Glomerular visceral epithelial cell (primary cell): Measurements from ENCODE around the gene ARHGAP45.
A peak's percentile ranks its signal among the peaks of the same experiment; 100 is the strongest.

ENCODE experiments used
- DNase-seq: peaks from one replicate; pipeline ENCODE4 v3.0.0-alpha.2; 2016; ENCODE audit errors: extremely low spot score

ARHGAP45 gene

DNA sequence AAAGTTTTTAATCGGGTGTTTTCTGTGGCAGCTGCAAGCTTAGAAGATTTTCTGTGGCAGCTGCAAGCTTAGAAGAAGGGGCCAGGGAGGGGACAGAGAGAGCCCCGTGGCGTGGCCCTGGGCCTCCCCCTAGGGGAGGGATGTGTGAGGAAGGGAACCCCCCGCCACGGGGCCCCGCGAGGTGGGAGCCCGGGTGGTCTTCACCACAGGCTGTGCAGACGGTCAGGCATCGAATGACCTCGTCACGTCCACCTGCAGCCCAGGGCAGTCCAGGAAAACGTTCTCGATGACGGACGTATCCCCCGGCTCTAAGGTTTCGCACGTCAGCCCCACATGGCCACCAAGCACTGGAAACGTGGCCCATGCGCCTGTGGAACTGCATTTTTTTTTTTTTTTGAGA is 19.6 kb downstream of the ARHGAP45 start:
- no peak for DNase-seq

DNA sequence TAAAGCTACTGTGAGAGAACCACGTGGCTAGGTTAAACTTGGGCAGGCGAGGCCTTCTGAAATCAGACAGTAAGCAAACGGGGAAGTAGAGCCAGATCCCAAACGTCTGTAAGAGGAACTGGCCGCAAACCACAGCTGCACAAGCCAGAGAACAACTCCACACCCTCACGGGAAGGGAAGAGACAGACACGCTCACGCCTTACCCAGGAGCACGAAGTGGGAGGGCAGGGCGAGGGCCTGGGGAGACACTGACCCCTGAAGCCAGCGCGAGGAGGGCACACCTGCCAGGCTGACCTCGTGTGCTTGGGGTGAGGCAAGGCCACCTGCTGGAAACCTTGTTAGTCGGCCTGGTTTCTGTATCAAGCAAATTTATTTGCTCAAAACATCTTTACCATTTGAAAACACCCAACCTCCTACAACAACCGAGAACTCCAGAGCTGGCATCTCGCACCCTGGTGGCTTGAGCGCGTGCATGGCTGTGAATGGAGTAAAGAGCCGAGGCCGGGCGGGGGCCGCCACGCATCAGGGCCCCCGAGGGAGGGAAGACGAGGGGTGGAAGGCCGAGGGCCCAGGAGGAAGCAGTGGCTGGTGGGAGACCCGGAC is 20.9 kb downstream of the ARHGAP45 start:
- no peak for DNase-seq

DNA sequence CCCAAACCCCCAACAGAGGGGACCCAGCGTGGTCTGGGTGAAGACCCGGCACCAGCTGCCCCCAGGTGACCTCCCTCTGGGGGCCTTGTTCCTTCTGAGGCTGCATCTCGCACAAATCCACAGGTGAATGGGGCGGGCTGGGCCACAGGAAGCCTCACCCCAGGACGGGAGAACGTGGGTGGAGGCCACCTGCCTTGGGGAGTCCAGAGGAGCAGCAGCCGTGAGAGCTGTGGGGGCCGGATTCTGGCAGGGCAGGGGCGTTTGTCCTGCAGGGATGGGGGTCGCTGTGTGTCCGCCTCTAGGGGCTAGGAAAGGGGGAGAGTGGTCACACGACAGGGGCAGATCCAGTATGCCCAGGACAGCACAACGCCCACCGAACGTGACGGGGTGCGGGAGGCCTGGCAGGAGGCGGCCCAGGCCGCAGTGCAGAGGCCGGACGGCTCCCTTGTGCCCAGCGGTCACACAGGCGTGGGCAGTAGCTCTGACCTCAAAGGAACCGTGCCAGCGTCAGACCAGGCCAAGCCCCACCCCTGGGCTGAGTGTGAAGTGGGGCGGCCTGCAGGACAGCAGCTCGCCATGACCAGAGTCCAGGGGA is 21.5 kb downstream of the ARHGAP45 start:
- no peak for DNase-seq

DNA sequence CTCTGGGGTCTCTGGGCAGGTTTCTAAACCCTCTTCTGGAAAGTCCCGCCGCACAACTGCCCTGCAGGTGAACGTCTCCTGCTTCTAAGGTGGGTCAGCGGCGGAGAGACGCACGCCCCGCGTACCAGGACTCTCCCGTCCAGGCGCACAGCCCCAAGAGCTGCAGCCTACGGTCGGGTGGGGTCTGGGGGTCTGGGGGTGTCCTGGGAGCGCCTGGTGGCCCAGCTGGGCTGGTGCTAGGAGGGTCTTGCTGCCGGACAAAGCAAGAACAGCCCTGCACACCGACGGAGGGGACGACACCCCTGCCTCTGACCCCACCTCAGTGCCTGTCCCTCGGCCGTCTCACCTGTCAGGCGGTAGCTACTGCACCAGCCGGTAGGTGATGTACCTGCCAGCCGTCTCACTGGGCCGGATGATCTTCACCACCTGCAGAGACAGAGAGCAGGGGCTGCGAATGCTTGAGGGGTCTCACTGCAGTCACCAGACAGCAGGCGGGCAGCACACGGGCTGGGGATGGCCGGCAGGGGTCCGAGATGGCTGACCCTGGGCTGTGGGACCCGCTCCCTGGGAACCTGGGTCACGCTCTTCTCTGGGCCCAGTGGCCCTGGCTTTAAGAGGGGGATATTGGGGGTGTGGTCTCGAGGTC is 22.3 kb downstream of the ARHGAP45 start:
- no peak for DNase-seq

DNA sequence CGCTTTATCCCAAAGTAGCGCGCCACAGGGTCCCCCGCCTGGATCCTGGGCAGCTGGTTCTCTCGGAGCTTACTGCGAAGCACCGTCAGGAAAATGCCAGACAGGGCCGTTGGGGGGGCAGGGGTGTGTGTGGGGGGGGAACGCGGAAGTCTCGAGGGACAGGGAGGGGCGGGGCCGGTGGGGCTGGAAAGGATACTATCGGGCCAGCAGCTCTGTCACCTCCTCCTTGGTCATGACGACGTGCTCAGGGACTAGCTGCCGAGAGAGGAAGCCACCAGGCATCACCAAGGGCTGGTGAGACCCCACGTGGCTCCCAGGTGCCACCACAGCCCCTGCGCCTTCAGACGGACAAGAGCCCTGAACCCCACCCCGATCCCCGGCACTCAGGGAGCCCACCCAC is 22.9 kb downstream of the ARHGAP45 start:
- DNase-seq = no peak

DNA sequence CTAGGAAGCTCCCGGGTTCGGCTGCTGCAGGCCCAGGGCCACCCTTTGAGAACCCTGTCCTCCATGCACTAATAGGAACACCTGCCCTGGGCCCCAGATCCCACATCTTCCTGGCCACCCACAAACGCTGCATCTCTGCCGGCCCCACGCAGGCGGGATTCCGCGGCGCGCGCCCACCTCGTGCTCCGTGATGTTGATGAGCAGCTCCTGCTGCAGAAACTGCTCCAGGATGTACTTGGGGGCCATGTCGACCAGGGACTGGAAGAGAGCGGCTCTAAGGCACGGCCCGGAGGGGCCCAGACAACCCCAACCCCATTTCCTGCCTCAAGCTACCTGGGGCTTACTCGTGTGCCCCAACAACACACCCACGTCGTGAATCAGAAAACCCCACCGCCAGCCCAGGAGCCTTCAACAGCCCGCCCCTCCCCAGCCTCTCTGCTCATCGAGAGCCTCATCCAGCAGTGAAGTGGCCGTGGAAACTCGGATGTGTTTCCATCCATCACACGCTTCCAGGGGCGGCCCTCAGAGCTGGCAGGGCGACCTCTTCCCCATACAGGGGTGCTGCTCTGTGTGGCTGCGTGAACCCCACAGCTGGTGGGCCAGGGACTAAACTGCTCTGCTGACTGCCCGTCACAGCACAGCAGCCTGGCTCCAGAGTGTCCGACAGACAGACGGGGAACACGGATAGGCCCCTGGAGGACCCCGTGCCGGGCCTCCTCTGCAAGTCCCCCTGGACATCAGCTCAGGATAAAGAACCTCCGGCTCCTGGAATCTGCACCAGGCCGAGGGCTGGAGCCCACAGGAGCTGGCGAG is 24.0 kb downstream of the ARHGAP45 start:
- no peak for DNase-seq

DNA sequence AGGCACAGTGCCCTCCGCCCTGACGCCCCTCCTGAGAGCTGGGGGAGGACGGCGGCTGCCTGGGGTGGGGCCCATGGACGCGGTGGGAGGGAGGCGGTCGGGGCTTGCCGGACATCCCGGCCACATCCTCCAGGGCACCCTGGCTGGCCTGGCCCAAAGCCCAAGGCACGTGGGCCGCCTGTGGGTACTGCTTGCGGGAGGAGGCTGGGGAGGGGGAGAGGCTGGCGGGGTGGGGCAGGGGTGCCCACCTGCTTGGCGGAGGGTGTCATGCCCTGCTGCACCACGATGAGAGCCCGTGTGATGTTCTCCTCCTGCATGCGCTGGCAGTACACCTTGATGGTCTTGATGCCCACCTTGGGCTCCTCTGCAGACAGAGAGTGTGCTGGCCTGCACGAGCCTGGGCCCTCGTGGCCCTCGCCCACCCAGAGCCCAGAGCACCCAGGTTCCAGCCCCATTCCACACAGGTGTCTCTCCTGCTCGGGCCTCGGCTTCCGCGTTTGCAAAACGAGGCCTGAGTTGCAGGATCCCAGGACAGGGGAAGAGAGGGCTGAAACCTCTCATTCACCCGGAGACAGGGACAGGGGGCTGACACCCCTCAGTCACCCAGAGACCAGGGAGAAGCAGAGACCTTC is 24.7 kb downstream of the ARHGAP45 start:
- no peak for DNase-seq

DNA sequence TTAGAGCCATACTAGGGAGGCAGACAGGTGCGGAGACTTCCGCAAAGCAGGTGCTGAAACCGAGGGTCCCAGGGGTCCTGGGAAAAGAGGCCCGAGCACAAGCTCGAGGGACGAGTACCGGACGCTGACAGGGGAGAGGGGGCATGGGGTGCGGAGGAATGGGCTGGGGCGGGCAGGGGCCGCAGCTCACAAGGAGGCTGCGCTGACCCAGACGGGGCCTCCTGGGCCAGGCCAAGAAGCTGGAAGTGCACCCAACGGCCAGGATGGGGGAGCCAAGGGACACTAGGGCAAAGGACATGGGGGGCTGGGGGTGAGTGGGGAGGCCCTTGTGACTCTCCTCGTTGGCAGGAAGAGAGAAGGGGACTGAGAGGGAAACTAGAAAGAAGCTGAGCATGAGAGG is 26.4 kb downstream of the ARHGAP45 start:
- DNase-seq = no peak

DNA sequence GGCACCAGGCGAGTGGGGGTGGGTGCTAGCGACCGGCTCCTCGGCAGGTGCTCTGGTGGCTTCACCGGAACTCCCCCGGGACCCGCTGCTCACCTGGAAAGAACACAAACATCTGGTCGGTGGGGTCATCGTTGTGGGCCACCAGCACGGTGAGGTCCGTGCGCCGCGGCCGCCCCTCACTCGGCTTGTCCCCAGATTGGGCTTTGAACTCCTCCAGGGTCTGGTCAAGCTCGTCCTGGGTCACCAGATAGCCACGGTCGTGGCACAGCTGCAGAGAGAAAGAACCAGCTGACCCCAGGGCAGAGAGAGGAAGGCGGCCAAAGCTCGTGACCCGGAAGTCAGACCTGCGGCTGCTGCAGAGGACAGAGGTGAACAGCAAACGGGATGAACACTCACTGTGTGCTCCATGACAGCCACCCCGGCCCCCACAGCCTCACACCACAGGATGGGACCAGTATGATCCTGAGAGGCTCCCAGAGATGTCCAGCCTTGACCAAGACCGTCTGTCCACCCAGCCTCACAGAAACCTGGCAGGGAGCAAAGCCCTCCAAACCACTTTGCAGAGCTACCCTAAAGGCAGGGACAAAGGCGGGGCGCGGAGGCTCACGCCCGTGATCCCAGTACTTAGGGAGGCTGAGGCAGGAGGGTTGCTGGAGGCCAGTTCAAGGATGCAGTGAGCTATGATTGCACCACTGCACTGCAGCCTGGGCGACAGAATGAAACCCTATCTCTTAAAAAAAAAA is 27.0 kb downstream of the ARHGAP45 start:
- DNase-seq = no peak

DNA sequence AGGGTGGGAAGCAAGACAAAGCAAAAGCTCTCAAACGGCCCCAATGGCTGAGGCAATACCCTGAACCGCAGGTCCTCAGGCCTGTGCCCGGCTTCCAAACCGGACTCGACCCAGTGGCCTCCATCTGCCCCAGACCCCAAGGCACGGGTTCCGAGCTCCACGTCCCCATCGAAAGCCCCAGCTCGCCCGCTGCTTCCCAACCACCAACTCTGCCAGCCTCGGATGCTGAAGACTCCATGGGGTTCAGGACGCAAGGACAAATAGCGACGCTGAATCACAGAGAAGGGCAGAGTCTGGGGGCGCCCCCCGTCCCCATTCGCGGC is 27.6 kb downstream of the ARHGAP45 start:
- DNase-seq = no peak

DNA sequence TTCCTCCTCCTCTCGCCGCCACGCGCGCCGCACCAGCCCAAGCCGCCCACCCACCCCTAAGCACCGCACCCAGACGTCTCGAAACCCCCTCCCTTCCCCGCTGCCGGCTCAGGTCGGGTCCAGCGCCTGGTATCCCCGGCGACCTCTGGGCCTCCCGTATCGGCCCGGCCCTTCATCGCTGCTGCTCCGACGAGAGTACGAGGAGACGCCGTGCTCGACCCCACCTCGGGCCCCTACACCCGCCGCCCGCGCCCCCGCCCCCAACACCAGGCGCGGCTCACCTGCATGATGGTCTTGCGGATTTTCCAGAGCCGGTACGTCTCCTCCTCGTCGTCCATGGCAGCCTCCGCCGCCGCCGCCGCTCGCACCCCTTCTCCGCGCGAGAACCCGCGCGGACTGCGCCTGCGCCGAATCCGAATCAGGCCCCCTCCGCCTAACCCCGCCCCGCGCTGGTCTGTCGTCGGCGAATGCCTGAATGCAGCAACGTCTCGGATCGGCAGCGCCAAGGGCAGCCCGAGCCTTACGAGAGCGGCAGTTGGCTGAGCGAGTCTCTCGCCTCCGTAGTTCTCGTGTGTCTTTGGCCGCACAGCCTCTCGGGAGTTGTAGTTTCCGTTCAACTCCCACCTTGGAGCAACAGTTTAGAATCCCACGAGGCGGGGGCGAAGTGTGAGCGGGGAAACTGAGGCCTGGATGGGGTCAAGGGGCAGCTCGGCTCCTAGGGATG is 28.2 kb downstream of the ARHGAP45 start, which contains the start of gene POLR2E:
Gene POLR2E (minus strand): TSS at position 398 of the 724 bp plus-strand sequence. CDS start 60 bp downstream, at position 338.
- DNase-seq = peak; percentile 98

DNA sequence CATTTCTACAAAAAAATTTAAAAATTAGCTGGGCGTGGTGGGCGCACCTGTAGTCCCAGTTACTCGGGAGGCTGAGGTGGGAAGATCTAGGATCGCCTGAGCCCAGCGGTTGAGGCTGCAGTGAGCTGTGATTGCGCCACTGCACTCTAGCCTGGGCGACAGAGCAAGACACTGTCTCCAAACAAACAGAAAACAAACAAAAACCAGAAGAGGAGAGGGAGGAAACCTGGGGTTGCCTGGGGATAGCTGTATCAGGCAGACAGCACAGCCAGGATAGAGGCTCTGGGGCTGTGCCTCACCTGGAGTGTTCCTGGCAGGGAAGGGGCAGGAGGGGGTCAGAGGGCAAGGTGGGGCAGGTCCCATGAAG is 30.8 kb downstream of the ARHGAP45 start:
- no peak for DNase-seq

DNA sequence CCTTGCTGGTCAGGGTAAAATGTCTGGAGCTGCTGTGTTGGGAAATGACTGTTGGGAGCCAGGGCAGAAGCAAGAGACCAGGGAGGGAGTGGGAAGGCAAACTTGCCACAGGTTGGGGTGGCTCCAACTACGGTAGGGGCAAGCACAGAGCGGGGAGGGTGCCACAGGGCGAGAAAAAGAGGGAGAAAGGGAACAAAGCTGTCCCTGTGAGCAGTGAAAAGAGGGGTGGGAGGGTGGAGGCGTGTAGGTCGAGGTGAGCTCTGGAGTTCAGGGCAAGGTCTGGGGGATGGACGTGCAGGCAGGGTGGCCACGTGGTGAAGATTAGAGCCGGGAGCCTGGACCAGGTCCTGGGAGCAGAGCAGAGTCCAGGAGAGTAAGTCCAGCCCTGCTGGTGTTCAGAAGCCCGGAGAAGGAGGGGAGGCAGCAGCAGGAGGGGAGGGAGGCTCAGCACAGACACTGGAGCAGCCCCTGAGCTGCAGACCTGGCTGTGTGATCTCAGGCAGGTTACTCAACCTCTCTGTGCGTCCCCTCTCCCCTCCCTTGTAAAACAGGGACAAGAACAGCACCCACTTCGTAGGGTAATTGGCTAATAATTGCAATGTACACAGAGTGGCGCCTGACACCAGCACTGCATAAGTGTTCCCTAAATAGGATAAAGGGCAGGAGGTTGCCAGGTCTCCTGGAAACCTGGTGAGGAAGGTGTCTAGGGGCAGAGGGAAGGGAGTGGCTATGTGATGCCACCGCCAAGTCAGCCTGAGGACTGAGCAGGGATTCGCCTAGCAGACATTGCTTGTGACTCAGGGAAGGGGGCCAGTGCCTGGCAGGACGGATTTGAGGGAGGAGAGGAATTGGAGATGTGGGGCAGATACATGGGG is 31.4 kb downstream of the ARHGAP45 start:
- DNase-seq = no peak

DNA sequence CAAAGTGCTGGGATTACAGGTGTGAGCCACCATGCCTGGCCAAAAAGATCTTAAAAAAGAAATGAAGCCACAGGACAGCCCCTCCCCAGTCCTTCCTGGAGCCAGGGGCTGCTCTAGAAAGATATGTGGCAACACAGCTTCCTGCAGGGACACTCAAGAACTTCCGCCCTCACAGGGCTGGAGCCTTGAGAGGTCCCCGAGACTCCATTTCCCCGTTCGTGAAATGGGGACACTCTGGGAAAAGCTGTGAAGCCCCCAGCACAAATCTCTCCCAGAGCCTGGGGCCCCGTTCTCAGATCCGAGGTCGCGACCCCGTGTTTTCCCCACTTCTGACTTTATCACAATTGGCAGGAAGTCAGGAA is 34.4 kb downstream of the ARHGAP45 start:
- DNase-seq = no peak

DNA sequence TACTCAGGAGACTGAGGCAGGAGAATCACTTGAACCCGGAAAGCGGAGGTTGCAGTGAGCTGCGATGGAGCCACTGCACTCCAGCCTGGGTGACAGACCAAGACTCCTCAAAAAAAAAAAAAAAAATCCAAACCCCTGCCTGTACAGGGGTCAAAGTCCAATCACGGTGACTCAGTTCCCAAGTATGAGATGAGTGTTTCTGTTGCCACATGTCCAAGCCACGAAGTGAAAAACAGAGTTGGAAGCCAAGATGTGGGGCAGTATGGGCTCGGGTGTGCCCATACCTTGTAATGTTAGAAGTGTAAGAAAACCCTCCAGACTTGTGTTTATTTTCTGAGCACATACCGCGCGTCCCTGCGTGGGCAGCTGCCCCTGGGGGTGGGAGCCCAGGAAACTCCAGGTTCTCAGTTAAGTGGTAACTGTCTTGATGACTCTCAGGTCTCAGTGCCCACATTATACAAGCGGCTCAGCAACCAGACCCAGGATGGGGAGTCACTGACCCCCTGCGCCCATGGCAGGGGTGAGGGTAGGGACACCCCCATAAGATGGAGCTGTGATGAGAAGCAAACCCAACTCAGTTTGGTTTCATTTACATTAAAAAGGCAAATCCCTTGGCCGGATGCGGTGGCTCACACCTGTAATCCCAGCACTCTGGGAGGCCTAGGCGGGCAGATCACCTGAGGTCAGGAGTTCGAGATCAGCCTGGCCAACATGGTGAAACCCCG is 35.6 kb downstream of the ARHGAP45 start:
- peak; percentile 100 for DNase-seq

DNA sequence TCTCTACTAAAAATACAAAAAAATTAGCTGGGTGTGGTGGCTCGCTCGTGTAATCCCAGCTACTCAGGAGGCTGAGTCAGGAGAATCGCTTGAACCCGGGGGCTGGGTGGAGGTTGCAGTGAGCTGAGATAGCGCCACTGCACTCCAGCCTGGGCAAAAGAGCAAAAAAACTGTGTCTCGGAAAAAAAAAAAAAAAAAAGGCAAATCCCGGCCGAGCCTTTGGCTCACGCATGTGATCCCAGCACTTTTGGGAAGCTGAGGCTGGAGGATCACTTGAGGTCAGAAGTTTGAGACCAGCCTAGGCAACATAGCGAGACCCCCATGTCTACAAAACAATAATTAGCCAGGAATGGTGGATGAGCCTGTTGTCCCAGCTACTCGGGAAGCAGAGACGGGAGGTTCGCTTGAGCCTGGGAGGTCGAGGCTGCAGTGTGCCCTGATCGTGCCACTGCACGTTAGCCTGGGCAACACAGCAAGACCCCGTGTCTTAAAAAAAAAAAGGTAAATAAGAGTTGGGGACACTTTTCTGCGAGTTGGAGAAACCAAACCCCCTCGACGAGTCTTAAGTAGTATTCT is 36.3 kb downstream of the ARHGAP45 start:
- DNase-seq = peak; percentile 44

DNA sequence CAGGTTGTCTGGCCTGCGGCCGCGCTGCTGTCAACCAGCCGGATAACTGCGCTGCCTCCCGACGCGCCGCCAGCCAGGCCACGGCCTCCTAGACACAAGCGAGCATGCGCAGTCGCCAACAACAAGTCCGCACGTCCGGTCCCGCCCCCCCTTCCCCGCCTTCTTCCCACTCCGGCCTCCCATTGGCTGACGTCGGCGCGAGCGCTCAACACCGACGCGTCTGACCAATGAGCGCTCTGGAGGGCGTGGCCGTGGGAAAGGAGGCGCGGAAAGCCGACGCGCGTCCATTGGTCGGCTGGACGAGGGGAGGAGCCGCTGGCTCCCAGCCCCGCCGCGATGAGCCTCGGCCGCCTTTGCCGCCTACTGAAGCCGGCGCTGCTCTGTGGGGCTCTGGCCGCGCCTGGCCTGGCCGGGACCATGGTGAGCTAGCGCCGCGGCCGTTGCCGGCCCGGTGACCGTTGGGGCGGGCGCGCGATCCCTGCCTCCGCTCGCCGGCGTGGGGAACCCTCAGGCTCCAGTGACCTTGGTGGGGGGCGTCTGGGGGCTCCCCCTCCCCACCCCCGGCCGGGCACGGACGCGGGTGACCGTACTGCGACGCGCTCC is 36.8 kb downstream of the ARHGAP45 start, which contains the start of gene GPX4:
Gene GPX4 (plus strand): TSS at position 287 of the 603 bp plus-strand sequence. CDS start 50 bp downstream, at position 337.
- peak; percentile 100 for DNase-seq

DNA sequence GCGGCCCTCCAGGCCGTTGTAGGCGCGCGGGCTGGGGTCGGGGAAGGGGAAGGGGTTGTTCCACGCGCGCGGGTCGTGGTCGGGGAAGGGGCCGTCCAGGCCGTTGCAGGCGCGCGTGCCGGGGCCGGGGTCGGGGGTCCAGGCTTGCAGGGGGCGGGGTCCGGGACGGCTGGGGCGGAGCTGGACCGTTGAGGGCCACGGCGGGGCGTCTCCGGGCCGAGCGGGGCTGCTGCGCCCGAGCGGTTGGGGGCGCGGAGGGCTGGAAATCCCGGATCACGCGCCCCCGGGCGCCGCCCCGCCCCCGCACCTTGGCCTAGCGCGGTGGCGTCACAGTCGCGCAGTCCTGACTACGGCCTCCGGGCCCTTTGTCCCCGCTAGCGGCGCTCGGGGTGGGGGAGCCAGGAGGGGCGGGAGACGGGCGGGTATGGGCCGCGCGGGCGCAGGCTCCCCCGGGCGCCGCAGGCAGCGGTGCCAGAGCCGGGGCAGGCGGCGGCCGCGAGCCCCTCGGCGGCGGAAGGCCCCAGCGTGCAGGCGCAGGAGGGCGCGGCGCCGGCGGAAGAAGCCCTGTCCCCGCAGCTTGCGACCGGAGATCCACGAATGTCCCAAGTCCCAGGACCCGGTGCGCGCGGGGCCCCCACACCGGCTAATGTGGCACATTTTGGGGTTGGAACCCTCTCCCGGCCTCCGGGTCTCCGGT is 37.5 kb downstream of the ARHGAP45 start:
- peak; percentile 77 for DNase-seq
